ENCODE measurements around the gene NUMBL.
"Not testable (repeated sequence)": the region's sequence is repeated elsewhere in the genome, so short reads cannot be mapped to it uniquely, and the experiment has no call there.

NUMBL gene

DNA sequence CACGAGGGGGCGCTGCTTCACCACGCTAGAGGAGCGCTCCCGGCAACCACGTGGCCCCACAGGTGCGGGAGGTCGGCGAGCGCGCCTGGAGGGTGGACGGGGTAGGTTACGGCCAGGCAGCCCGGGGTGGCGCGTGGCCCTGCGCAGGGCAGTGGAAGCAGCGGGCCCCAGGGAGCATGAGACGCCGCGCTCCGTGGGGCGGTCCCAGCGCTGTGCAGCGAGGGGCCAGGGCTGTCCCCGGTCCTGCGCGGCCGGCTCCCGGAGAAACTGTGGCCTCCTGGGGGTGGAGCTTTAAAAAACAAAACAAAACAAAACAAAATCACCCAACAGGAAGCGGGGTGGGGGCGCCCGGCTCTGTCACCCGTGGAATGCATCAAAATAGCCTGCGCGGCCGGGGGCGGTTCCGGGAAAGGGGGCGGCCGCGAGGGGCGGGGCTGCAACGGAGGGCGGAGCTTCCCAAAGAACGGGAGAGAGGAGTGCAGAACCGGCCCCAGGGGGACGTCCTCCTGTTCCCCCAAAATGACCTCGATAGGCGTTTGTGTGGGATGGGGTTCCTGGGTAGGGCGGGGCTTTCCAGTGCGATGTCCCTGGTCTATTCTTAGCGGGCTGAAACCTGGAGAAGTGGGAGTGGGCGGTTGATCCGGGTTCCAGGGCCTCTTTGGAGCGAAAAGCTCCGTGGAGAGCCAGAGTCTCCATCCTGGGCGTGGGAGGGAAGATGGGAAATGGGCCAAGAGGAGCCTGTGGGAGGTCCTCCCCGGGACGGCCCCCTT lies 27.3 kb downstream of the NUMBL start:
- DNase-seq (ENCODE audit: low spot score) = peak; percentile 72

DNA sequence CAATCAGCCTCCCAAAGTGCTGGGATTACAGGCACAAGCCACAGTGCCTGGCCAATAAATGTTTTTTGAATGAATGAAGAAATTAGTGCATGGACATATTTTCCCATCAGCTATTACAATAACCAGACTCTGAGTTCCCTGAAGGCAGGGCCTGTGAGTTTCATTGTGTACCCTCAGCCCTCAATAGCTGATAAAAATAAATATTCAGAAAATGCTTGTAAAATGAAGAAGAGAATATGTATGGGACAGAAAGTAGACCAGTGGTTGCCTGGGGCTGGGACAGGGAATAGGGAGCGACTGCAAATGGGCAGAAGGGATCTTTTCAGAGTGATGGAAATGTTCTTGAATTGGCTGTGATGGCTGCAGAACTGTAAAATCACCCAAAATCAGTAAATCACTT lies 28.8 kb downstream of the NUMBL start:
- DNase-seq (ENCODE audit: low spot score) = no peak

DNA sequence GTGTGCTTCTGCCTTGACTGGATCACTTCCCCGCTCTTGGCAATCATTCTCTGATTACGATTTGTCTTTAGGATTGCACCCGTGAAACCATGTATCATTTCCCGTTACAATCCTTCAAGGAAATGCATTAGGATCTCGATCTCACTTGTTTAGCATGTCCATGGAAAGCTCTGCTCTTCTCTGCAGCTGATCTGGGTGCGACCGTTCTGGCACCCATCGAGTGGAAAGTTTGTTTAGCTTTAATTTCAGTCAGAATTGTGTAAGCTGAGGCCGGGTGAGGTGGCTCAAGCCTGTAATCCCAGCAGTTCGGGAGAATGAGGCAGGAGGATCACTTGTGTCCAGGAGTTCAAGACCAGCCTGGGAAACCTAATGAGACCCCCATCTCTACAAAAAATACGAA lies 30.9 kb downstream of the NUMBL start:
- DNase-seq (ENCODE audit: low spot score) = no peak

DNA sequence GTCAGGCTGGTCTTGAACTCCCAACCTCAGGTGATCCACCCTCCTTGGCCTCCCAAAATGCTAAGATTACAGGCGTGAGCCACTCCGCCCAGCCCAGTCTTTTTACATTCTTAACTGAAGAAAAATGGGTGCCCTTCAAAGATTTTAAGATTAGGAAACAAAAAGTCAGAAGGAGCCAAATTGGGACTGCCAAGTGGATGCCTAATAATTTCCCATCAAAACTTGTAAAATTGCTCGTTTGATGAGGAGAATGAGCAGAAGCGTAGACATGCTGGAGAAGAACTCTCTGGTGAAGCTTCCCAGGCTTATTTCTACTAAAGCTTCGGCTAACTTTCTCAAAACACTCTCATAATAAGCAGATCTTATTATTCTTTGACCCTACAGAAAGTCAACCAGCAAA lies 31.3 kb downstream of the NUMBL start:
- DNase-seq (ENCODE audit: low spot score) = no peak

DNA sequence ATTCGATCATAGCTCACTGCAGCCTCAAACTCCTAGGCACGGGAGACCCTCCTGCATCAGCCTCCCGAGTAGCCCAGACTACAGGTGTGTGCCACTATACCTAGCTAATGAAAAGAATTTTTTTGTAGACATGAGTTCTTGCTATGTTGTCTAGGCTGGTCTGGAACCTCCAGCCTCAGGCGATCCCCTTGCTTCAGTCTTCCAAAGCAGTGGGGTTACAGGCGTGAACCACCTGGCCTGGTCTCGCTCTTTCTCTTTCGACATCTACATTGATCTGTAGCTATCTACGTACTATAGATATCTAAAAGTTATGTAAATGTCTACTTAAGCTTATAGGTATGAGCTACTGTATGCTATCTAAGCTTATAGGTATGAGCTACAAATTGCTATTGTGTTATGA lies 32.4 kb downstream of the NUMBL start:
- DNase-seq (ENCODE audit: low spot score) = no peak

DNA sequence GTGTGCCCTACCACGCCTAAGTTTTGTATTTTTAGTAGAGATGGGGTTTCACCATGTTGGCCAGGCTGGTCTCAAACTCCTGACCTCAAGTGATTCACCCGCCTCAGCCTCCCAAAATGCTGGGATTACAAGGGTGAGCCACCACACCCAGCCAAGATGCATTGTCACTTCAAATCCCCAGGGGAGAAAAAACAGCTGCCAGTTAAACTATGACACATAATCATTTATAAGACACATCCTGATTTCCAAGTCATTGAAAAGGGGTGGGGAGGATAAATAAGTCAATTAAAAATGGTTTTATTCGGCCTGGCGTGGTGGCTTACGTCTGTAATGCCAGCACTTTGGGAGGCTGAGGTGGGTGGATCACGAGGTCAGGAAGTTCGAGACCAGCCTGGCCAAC lies 34.8 kb downstream of the NUMBL start:
- DNase-seq (ENCODE audit: low spot score) = not testable (repeated sequence)

DNA sequence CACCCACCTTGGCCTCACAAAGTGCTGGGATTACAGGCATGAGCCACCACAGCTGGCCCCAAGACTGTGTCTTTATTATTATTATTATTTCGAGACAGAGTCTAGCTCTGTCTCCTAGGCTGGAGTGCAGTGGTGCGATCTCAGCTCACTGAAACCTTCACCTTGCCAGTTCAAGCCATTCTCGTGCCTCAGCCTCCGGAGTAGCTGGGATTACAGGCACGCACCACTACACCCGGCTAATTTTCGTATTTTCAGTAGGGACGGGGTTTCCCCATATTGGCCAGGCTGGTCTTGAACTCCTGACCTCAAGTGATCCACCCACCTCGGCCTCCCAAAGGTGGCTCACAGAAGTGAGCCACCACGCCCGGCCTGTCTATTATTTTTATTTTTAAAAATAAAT lies 38.1 kb downstream of the NUMBL start:
- not testable (repeated sequence) for DNase-seq (ENCODE audit: low spot score)

DNA sequence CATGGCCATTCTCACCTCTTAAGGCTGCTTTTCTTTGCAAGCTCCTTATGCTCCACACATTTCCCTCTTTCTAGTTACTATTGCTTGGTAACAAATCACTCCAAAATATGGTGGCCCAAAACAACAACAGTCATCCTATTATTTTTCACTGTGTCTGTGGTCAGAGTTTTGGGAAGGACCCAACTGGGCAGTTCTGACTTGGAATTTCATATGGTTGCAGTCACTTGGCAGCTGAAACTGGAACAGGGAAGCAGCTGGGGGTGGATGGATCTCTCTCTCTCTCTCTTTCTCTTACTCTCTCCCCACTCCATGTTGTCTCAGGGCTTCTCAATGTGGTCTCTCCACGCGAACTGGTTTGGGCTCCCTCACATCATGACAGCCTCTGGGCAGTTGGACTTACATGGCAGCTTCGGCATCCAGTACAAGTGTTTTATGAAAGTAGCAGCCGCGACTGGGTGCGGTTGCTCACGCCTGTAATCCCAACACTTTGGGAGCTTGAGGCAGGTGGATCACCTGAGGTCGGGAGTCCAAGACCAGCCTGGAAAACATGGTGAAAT lies 39.6 kb downstream of the NUMBL start:
- DNase-seq (ENCODE audit: low spot score) = no peak

DNA sequence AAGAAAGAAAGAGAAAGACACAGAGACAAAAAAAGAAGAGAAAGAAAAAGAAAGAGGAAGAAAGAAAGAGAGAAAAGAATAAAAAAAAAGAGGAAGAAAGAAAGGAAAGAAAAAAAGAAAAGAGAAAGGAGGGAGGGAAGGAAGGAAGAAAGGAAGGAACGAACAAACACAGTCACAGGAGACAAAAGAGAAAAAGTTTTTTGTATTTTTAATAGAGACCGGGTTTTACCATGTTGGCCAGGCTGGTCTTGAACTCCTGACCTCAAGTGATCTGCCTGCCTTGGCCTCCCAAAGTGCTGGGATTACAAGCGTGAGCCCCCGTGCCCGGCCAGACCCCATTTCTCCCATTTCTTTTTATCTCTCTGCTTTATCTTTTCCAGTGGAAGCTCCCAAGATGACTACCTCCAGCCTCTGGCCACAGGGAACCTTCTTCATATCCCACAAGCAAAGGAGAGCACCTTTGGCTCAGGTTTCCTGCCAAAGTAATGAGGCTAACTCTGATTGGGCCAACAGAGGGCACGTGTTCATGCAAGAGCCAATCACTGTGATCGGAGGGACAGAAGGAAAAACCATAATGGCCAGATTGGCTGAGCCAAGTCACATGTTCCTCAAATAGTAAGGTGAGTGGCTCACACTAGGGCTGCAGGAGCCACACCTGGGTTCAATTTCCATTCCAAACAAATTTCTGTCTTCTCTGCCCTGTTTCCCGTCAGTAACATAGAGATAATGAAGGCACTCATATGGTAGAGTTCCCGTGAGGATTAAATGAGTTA lies 40.4 kb downstream of the NUMBL start:
- DNase-seq (ENCODE audit: low spot score) = not testable (repeated sequence)

DNA sequence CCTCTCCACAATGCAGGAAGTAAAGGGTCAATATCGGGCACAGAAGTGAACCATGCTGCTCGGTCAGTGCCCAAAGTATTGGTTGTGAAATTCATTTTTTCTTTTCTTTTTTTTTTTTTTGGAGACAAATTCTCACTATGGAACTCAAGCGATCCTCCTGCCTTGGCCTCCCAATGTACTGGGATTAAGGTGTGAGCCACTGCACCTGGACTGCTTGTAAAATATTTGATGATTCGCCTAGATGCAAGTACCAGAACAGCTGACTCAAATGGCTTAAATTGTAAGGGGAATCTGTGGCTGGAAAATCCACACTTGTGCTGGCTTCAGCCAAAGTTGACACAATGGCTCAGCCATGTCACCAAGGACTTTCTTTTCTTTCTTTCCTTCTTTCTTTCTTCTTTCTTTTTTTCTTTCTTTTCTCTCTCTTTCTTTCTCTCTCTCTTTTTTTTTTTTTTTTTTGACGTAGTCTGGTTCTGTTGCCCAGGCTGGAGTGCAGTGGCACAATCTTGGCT lies 43.7 kb downstream of the NUMBL start:
- no peak for DNase-seq (ENCODE audit: low spot score)

DNA sequence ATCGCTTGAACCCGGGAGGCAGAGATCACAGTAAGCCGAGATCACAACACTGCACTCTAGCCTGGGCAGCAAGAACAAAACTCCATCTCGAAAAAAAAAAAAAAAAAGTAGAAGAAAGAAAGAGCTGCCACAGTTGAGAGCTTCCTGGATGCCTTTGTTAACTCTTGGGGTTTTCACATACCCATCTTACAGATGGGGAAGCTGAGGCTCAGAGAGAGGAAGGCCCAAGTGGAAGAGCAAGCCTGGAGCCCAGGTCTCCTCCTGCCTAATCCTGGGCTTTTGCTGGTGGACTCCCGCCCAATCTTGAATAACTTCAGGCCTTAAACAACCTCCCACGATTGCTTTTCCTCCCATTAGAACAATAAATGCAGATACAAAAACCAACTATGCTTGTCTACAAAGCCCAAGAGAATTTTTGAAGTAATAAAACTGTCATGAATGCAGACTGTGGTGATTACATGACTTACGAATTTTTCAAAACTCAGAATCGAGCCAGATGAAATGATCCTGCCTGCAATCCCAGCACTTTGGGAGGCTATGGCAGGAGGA lies 47.6 kb downstream of the NUMBL start:
- DNase-seq (ENCODE audit: low spot score) = no peak

DNA sequence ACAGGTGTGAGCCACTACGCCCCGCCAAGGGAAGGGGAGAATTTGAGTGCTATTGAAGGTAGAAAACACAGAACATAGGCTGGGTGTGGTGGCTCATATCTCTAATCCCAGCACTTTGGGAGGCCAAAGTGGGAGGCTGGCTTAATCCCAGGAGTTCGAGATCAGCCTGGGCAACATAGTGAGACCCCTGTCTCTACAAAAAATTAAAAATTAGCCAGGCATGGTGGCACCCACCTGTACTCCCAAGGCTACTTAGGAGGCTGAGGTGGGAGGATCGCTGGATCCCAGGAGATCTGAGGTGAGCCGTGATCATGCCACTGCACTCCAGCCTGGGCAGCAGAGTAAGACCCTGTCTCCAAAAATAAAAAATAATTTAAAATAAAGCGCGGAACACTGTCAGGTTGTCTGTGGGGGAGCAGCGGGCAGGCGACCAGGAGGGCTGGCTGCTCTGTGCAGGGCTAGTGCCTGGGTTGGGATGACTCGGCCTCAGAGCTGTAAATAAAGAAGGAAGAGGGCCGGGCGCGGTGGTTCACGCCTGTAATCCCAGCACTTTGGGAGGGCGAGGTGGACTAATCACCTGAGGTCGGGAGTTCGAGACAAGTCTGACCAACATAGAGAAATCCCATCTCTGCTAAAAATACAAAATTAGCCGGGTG lies 48.3 kb downstream of the NUMBL start:
- DNase-seq (ENCODE audit: low spot score) = no peak

DNA sequence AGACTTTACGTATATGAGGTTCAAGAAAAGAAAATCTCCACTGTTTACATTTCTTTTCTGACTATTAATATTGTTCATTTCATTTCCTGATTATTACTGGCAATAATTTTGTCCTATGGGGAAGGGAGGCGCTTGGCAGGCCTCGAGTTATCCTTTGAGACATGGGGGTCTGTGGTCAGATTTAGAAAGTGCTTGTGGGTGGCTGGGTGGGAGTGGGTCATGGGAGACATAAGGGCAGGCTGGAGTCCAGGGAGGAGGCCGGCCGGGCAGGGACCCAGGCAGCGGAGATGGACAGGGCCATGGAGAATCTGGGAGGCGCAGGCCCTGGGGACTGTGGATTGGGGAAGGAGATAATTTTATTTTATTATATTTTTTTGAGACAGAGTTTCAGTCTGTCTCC lies 49.2 kb downstream of the NUMBL start:
- DNase-seq (ENCODE audit: low spot score) = no peak

DNA sequence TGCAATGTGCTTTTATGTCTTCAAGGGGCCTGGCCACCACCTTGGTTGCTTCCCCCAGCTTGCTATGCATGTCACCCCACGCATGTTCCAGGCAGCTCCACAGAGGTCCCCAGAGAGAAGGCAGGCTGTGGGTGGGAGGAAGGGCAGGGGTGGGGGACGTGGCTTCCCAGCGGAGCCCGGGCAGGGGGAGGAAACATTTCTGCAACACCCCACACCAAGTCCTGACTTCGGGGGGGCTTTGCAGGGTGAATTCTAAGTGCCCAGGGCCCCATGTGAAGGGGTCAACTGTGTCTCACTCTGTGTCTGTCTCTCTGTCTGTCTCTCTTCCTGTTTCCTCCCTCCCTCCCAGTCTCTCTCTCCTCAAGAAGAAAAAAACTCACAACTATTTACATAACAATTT lies 49.7 kb downstream of the NUMBL start:
- no peak for DNase-seq (ENCODE audit: low spot score)

DNA sequence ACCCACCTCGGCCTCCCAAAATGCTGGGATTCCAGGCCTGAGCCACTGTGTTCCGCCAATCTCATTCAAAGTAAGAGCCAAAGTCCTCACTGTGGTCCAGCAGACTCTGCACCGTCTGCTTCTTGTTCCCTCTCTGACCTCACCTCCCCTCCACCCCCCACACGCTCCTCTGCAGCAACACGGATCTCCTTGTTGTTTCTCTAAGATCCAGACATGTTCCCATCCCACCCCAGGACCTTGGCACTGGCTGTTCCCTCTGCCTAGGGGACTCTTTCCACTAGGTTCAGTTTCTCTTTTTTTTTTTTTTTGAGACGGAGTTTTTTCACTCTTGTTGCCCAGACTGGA lies 50.8 kb downstream of the NUMBL start:
- DNase-seq (ENCODE audit: low spot score) = no peak

DNA sequence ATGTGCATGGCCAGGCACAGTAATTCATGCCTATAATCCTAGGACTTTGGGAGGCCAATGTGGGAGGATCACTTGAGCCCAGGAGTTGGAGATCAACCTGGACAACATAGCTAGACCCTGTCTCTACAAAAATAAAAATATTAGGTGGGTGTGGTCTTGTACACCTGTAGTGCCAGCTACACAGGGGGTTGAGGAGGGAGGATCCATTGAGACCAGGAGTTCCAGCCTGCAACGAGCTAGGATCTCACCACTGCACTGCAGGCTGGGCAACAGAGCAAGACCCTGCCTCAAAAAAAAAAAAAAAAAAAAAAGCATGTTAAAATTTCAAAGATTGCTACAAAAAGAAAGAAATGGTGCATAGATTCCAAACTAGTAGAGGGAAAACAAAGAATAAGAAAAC lies 52.1 kb downstream of the NUMBL start:
- no peak for DNase-seq (ENCODE audit: low spot score)

DNA sequence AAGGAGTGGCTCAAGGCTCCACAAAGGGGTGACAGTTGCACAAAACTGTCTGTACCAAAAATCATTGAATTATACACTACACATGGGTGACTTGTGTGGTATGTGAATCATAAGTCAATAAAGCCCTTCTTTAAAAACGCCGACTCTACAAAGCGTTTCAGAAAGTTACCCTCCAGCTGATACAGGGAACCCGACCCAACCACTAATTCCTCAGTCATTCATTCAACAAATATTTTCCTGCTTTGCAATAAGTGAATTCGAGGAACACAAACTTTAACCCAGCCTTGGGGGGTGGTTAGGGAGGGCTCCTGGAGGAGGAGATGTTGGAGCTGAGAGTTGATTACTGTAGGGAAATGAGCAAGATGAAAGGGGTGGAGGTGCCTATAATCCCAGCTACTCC lies 57.2 kb downstream of the NUMBL start:
- no peak for DNase-seq (ENCODE audit: low spot score)

DNA sequence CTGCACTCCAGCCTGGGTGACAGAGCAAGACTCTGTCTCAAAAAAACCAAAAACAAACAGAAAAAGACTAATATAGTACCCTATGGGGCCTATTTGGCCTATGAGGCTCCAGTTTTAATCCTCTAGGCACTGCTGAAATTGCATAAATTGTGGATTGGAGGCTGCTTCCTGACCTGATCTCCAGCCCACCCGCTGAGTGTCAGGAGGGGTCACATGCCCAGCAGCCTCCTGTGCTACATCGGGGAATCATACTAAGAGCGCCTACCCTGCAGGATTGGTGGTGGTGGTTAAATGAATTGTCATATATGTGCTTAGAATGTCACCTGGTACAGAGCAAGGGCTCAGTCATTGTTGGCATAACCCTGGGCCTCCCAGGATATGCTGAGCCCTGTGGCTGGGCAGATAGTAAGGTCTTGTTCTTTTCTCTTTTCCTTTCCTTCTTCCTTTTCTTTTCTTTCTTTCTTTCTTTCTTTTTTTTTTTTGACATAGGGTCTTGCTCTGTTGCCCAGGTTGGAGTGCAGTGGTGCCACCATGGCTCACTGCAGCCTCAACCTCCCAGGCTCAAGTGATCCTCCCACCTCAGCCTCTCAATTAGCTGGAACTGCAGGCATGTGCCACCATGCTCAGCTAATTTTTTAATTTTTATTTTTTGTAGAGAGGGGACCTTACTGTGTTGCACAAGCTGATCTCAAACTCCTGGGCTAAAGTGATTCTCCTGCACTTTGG lies 58.0 kb downstream of the NUMBL start:
- DNase-seq (ENCODE audit: low spot score) = no peak

DNA sequence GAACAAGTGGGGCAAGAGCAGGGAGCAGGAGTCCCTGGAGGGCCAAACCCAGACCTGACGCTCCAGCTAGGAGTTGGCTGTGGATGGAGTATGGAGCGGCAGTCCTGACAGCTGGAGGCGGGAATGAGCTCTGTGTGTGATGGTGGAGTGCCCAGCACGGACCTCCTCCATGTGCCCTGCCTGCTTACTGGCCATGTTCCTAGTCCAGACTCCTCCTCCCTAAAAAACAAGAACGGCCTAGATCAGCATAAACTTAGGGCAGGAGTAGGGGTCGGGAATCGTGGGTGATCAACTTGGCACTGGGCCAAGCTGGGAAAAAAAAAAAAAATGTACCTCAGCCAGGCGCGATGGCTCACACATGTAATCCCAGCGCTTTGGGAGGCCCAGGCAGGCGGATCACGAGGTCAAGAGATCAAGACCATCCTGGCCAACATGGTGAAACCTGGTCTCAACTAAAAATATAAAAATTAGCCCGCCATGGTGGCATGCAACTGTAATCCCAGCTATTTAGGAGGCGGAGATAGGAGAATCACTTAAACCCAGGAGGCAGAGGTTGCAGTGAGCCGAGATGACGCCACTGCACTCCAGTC lies 59.8 kb downstream of the NUMBL start:
- no peak for DNase-seq (ENCODE audit: low spot score)

DNA sequence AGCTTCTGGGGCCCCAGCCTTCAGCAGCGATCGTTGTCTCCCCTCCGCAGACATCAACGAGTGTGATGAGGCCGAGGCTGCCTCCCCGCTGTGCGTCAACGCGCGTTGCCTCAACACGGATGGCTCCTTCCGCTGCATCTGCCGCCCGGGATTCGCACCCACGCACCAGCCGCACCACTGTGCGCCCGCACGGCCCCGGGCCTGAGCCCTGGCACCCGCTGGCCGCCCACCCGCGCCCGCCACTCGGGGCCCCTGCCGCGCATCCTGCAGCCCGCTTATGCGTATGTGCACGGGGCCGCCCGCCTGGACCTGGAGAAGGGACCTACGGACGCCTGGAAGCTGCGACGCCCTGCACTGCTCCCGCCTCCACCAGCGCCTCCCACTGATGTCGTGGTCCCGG lies 61.1 kb downstream of the NUMBL start:
- no peak for DNase-seq (ENCODE audit: low spot score)
